K562 (cell line): Measurements from ENCODE around the gene GIPC3. TPM values are rescaled to one million over a fixed set of nuclear protein-coding genes. Genes with fewer than 3 reads are reported as not detected.

Experiments
- ATF1 ChIP-seq, 2 experiments: fragments of 450-650 bp in 1 of 2; IDR thresholded peaks; 2 replicates each; pipeline ENCODE4 v1.6.1; 2016; ENCODE audit warnings: missing compliant biosample characterization in 1 of 2, missing genetic modification characterization in 1 of 2
- CCNT2 ChIP-seq: IDR thresholded peaks from 2 replicates; pipeline ENCODE4 v1.6.1; 2011; ENCODE audit warnings: borderline replicate concordance, low read depth, mild to moderate bottlenecking, moderate library complexity, mixed read lengths, low read length; ENCODE audit not compliant: insufficient read length; ENCODE audit errors: extremely low read depth
- CREM ChIP-seq: IDR thresholded peaks from 2 replicates; pipeline ENCODE4 v1.6.1; 2014; ENCODE audit warnings: antibody characterized with exemption, low read depth
- ERF ChIP-seq: fragments of 450-650 bp; formaldehyde crosslinking; IDR thresholded peaks from 2 replicates; pipeline ENCODE4 v1.4.0; 2020; ENCODE audit warnings: mild to moderate bottlenecking, mixed read lengths
- HMGN3 ChIP-seq: IDR thresholded peaks from 2 replicates; pipeline ENCODE4 v1.6.1; 2011; ENCODE audit warnings: borderline replicate concordance, low read depth, mild to moderate bottlenecking, mixed read lengths, low read length; ENCODE audit not compliant: insufficient read length; ENCODE audit errors: extremely low read depth
- HNRNPLL ChIP-seq: fragments of 200-400 bp; formaldehyde crosslinking; IDR thresholded peaks from 2 replicates; pipeline ENCODE4 v1.6.1; 2017; ENCODE audit warnings: low read length, low read depth, mild to moderate bottlenecking; ENCODE audit not compliant: poor library complexity, severe bottlenecking
- ID3 ChIP-seq, 2 experiments: fragments of 250-450 bp in 1 of 2; fragments of 450-650 bp in 1 of 2; sonication (Bioruptor Pico) in 1 of 2; IDR thresholded peaks; 2 replicates each; pipeline versions ENCODE4 v1.6.1 to v1.8.0; 2016 to 2021; ENCODE audit warnings: mild to moderate bottlenecking in 2 of 2, moderate library complexity in 2 of 2, missing compliant biosample characterization in 1 of 2, missing genetic modification characterization in 1 of 2
- MAZ ChIP-seq, 2 experiments: fragments of 450-650 bp in 1 of 2; sonication (generic) in 1 of 2; formaldehyde crosslinking; IDR thresholded peaks in 1 of 2; conservative IDR thresholded peaks in 1 of 2; 2 replicates each; pipeline versions ENCODE4 v1.4.0 to v1.5.0; 2020; ENCODE audit warnings: mild to moderate bottlenecking in 1 of 2, missing genetic modification reagents in 1 of 2
- MBD2 ChIP-seq: sonication (generic); IDR thresholded peaks from 2 replicates; pipeline ENCODE4 v1.6.1; 2016; ENCODE audit warnings: low read depth, borderline replicate concordance
- MYNN ChIP-seq, 2 experiments: sonication (generic); formaldehyde crosslinking in 1 of 2; IDR thresholded peaks; 2 replicates each; pipeline versions ENCODE4 v1.5.0 to v1.6.1; 2016 to 2020; ENCODE audit warnings: antibody characterized with exemption in 1 of 2, missing genetic modification reagents in 1 of 2
- NFRKB ChIP-seq: fragments of 450-650 bp; IDR thresholded peaks from 2 replicates; pipeline ENCODE4 v1.6.1; 2016; ENCODE audit warnings: low read depth
- NFYB ChIP-seq: IDR thresholded peaks from 2 replicates; pipeline ENCODE4 v1.6.1; 2011; ENCODE audit warnings: mild to moderate bottlenecking, moderate library complexity; ENCODE audit not compliant: insufficient read length; ENCODE audit errors: extremely low read depth
- NRF1 ChIP-seq, 2 experiments: fragments of 450-650 bp; IDR thresholded peaks in 1 of 2; conservative IDR thresholded peaks in 1 of 2; 2 replicates each; pipeline ENCODE4 v1.6.1; 2014; ENCODE audit warnings: mild to moderate bottlenecking in 2 of 2
- RBM22 ChIP-seq: fragments of 200-400 bp; formaldehyde crosslinking; IDR thresholded peaks from 2 replicates; pipeline ENCODE4 v1.6.1; 2018; ENCODE audit warnings: low read length, low read depth; ENCODE audit not compliant: poor library complexity, severe bottlenecking
- RFX5 ChIP-seq: IDR thresholded peaks from 2 replicates; pipeline ENCODE4 v1.6.1; 2011; ENCODE audit warnings: low read depth, mild to moderate bottlenecking, improper control_type of control experiment, low read length
- SIX5 ChIP-seq, 2 experiments: IDR thresholded peaks; 2 replicates each; pipeline ENCODE4 v1.6.1; 2011; ENCODE audit warnings: low read length in 2 of 2, borderline replicate concordance in 1 of 2, low read depth in 1 of 2, mild to moderate bottlenecking in 1 of 2, moderate library complexity in 1 of 2; ENCODE audit not compliant: insufficient read depth in 1 of 2
- SP1 ChIP-seq: sonication (generic); formaldehyde crosslinking; IDR thresholded peaks from 2 replicates; pipeline ENCODE4 v1.8.1; 2022; ENCODE audit warnings: mild to moderate bottlenecking, missing genetic modification reagents
- SRSF3 ChIP-seq: fragments of 200-400 bp; formaldehyde crosslinking; IDR thresholded peaks from 2 replicates; pipeline ENCODE4 v1.6.1; 2016; ENCODE audit warnings: mild to moderate bottlenecking, low read length, moderate library complexity; ENCODE audit not compliant: insufficient read depth
- TFAM ChIP-seq: fragments of 250-450 bp; sonication (Bioruptor Pico); conservative IDR thresholded peaks from 2 replicates; pipeline ENCODE4 v1.5.0; 2021; ENCODE audit warnings: mild to moderate bottlenecking, moderate library complexity
- VEZF1 ChIP-seq: fragments of 200-800 bp; sonication (Bioruptor generic); IDR thresholded peaks from 2 replicates; pipeline ENCODE4 v1.6.1; 2017; ENCODE audit warnings: missing genetic modification characterization, missing compliant biosample characterization
- ZBTB34 ChIP-seq: fragments of 250-450 bp; sonication (Bioruptor Pico); IDR thresholded peaks from 2 replicates; pipeline ENCODE4 v1.8.0; 2021; ENCODE audit warnings: mild to moderate bottlenecking, moderate library complexity
- ZNF239 ChIP-seq: fragments of 250-450 bp; sonication (Bioruptor Pico); IDR thresholded peaks from 2 replicates; pipeline ENCODE4 v1.4.0; 2020; ENCODE audit warnings: mild to moderate bottlenecking
- ZNF431 ChIP-seq: sonication (generic); formaldehyde crosslinking; IDR thresholded peaks from 2 replicates; pipeline ENCODE4 v1.8.0; 2022; ENCODE audit warnings: mild to moderate bottlenecking, missing genetic modification reagents
- polyA plus RNA-seq, 8 experiments: library from polyadenylated mRNA; depleted of rRNA in 4 of 8; stranded (reverse) in 5 of 8; unstranded in 3 of 8; fragments of >200 nt; fragmentation: Nextera tagmentation in 2 of 8; fragmentation: Illumina TruSeq in 1 of 8; extraction: Ambion mirVana in 2 of 8; extraction: Trizol in 1 of 8; gene quantifications; 2 replicates each; pipeline versions ENCODE4 v1.2.1 to v1.2.3, GENCODE V29; 2011 to 2014; ENCODE audit warnings: inconsistent platforms in 1 of 8, missing spikeins in 1 of 8
- total RNA-seq, 7 experiments: library from RNA; depleted of rRNA in 6 of 7; stranded (reverse); fragments of >200 nt in 6 of 7; fragmentation: Illumina TruSeq in 2 of 7; extraction: Trizol in 2 of 7; gene quantifications; 2 replicates each; pipeline versions ENCODE4 v1.2.1 to v1.2.3, GENCODE V29; 2011 to 2021; ENCODE audit warnings: low replicate concordance in 1 of 7

Gene GIPC3
- total and polyA plus RNA-seq, 9 of the 15 experiments (the other 6 are each of a cell fraction or from before 2014, with no cell fraction given) = 0.03 to 3.6 (median 1.5) TPM; not detected in 1

GRCh38 chr19:3572132-3572854, 13.0 kb upstream of the GIPC3 start (continued):
- TF ChIP-seq SRSF3 = no peak
- no peak for TF ChIP-seq SIX5 (IDR thresholded peaks at IDR 0.05; ENCODE audit: borderline replicate concordance in 1 of 2, insufficient read depth in 1 of 2, low read depth in 1 of 2, low read length in 2 of 2)
- TF ChIP-seq NFRKB = no peak
- 0 out of 2 replicates have a peak, but pooled peaks have one; percentile 46 for TF ChIP-seq RFX5
- TF ChIP-seq NRF1 (conservative IDR thresholded peaks at IDR 0.05 in 1 of 2, IDR thresholded peaks at IDR 0.05 in 1 of 2) = peak; percentile 80 to 83
- peak; percentile 87 for TF ChIP-seq MBD2
- peak; percentile 95 for TF ChIP-seq NFYB
- TF ChIP-seq HNRNPLL = peak; percentile 97
- TF ChIP-seq TFAM = no peak
- TF ChIP-seq RBM22 = peak; percentile 75
- peak; percentile 78 for TF ChIP-seq CREM
- TF ChIP-seq ERF (CRISPR knock-in tag) = 0 out of 2 replicates have a peak, but pooled peaks have one; percentile 20
- peak; percentile 81; the same call in 1 of the 2 replicates for TF ChIP-seq MYNN (IDR thresholded peaks at IDR 0.05)
- TF ChIP-seq MYNN (CRISPR knock-in tag; IDR thresholded peaks at IDR 0.05) = no peak
- no peak for TF ChIP-seq ZNF431 (CRISPR knock-in tag)
- TF ChIP-seq HMGN3 = peak; percentile 80
- TF ChIP-seq ID3 (CRISPR knock-in tag; IDR thresholded peaks at IDR 0.05) = no peak
- no peak for TF ChIP-seq ID3 (tag; IDR thresholded peaks at IDR 0.05)
- no peak for TF ChIP-seq ZBTB34
- TF ChIP-seq MAZ (CRISPR knock-in tag; conservative IDR thresholded peaks at IDR 0.05 in 1 of 2, IDR thresholded peaks at IDR 0.05 in 1 of 2) = peak; percentile 29 to 35; a peak in 2 of 4 replicates
- no peak for TF ChIP-seq ZNF239 (CRISPR knock-in tag)
- peak; percentile 80 for TF ChIP-seq SP1 (CRISPR knock-in tag)
- peak; percentile 83 for TF ChIP-seq CCNT2
- peak; percentile 96; the same call in 1 of the 2 replicates for TF ChIP-seq VEZF1 (CRISPR knock-in tag)
- 0 out of 2 replicates have a peak, but pooled peaks have one; percentile 27 for TF ChIP-seq ATF1 (CRISPR knock-in tag; IDR thresholded peaks at IDR 0.05)
- peak; percentile 57 for TF ChIP-seq ATF1 (tag; IDR thresholded peaks at IDR 0.05)
